ENCODE results near the gene HSPA12A.

Gene HSPA12A

DNA sequence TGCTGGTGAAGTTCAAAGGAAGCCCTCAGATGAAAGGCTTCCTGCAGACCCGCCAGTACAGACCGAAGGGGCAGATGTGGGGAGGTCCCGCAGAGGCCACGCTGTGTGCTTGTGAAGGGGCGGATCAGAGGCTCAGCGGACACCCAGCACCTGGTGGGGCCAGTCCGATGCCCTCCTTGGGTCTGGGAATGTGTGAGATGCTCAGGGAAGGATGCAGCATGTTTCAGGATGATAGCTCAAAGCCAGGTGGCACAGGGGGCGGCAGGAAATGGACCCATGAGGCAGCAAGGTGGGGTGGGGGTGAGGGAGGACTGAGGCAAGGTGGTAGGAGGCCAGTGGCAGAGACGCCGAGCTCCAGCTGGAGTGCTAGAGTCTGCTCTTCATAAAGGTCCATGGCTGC lies 27.9 kb upstream of the HSPA12A start:
- no peak for DNase-seq (ENCODE audit: low read depth)

DNA sequence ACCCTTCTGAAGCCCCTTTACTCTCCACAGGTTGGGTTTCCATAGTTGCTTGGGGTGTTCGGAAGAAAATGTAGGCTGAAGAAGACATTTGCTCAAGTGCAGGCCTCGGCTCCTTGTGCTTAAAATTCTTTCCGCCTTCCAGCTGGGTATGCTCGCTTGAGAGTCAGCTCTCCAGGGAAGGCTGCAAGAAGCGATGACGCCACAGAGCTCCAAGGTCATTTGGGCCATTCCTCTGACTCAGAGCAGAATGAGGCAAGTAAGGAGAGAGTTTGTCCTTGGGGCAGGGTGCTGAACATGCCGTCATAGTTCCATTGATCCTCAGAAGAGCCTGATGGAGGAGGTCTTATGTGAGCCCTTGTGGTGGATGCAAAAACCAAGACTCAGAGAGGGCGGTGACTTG lies 27.4 kb upstream of the HSPA12A start:
- peak; percentile 89 for DNase-seq (ENCODE audit: low read depth)

DNA sequence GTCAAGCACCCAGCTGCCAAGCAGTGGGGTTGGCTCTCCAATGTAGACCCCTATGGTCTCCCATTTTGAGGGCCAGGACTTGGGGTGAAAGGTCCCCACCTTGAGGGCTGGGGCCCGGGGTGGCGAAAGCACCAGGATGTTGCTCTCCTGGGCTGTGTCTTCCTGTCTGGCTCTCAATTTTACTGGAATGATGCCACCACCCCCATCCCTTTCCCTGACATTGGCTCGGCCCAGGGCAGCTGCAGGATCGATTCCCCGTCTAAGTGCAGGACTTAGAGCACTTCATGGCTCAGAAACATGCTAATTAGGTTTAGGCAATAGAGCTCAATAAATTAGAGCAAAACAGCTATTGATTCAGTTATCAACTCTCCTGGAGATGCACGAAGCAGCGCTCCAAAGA lies 27.0 kb upstream of the HSPA12A start:
- DNase-seq (ENCODE audit: low read depth), result no peak

DNA sequence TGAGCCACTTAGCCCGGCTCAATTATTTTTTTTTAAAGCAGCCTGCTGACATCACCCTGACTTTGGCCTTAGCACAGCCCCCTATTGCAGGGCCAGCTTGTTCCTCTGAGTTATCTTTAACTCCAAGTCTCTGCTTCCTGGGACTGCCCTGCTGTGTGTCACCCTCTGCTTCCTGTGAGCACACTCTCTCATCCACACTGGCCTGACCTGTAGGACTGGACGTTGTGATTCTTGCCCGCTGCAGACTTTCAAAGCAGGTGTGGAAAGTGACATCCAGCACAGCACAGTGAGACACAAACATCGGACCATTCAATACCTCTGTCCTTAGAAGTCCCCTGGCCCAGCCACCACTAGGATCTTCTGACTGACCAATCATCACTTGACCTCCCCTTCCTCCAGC lies 26.4 kb upstream of the HSPA12A start:
- no peak for DNase-seq (ENCODE audit: low read depth)

DNA sequence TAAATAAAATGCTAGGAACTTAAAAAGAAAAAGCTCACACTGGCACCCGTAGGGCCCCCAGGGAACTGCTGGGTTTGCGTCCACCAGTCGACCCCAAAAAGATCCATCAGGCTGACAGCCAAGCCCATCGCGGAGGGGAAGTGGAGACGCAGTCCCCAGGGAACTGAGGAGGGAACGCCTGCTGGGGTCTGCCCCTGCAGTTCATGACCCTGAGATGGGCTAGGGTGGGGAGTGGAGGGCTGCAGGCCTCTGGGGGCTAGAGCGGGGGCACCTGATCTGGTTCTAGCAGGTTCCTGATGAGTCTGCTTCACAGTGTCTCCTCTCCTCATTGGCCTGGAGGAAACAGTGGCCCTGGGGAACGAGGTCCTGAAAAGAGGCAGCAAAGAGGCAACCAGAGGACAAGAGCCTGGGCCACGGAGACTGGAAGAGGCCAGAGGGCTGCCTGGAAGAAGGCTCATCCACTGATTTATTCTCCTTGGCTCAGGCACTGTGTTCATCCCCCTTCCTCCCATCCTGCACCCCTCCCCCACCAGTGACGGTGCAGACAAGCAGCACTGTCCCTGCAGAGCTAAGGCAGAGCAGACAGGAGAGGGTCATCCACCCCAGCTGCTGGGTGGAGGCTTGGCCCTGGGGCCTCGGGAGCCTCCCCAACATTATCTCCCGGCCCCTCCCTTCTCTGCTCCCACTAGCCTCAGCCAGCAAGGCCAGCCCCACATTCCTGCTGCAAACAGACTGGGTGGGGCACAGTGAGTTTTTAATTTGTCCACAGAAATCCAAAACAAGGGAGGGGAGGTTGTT lies 24.7 kb upstream of the HSPA12A start:
- DNase-seq (ENCODE audit: low read depth), result peak; percentile 26

DNA sequence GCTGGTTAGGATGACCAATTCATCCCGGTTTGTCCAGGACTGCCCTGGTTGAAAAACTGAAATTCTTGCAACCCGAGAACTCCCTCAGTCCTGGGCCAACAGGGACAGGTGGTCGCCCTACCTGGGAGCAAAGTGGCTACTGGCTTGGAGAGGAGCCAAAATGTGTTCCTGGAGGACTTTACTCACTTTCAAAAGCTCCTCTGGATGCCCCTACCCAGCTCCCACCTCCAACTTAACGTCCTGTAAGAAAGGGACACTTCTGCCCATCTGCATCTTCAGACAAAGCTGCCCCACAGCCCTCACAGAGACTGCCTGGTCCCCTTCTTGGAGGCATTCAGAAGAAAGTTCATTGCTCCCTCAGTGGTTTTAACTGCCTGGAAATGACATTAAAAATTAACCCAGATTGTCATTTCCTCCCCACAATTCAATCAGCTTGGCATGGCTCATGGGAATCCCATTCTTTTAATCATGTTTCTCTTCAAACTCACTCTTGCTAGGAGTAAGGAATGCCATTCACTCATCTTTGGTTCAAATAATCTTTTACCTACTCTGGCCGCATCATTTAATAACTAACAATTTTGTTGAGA lies 24.0 kb upstream of the HSPA12A start:
- no peak for DNase-seq (ENCODE audit: low read depth)

DNA sequence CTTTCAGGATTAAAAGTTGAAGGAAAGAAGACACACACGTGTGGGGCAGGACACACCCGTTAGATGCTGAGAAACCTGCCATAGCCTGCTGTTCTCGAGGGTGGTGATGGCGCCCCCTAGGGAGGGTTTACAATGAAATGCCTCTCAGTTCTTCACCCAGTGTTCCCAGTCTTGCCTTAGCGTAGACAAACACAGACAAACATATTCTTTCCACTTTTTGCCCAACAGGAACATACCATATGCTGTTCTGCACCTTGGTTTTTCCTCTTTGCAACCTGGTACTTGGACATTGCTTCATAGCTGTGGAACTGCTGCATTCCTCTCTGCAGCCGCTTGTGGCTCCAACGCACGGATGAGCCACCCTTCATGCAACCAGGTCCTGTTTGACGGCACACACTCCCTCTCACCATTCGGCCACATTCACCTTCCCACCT lies 23.3 kb upstream of the HSPA12A start:
- no peak for DNase-seq (ENCODE audit: low read depth)

DNA sequence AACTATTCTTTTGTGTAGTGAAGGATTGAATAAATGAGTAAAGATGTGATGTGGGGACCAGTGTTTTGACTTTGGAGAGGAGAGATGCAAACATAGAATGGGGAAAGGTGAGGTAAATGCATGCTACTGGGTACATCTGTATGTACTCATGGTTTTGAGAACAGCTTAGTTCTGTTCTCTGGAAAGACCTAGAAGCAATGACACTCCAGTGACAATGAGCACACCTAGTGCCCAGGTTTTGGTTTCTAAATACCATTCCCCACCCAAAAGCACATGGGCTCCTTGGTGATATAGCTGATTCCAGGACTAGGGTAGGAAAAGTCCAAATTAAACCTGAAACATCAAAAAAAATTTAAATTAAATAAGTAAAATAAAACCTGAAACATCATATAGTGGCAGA lies 22.6 kb upstream of the HSPA12A start:
- no peak for DNase-seq (ENCODE audit: low read depth)

DNA sequence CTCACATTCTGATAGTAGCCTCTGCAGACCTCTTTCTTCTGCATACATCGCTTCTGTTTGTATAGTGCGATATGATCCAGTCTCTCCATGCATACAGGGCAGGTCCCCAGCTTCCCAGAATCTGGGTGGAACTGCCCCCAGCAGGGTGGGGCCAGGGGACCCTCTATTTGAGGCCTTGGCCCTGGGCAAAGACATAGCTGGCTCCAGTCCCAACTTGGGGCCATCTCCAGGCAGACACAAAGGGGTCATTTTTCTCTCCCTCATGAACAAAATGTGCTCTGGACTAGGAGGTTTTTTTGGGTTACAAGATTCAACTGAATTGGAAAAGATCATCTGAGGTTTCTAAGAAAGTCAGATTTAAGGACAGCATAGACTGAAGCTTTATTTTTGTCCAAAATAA lies 21.1 kb upstream of the HSPA12A start:
- no peak for DNase-seq (ENCODE audit: low read depth)

DNA sequence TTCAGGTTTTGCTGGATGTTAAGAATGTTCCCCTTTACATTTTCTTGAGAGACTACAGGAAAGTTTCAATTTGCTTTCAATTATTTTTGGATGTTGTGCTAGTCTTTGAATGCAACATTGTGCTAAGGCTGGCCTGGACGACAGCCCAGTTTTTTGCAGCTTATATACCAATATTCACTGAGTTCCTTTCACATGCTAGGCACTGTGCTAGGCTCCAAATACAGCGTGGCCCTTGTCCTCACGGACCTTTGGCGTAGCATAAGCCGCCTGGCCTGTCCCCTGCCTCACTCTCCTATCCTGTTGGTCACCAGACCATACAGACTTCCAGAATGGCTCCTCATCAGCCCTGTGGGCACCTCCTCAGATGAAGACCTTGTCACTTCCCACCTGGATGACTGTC lies 19.5 kb upstream of the HSPA12A start:
- no peak for DNase-seq (ENCODE audit: low read depth)

DNA sequence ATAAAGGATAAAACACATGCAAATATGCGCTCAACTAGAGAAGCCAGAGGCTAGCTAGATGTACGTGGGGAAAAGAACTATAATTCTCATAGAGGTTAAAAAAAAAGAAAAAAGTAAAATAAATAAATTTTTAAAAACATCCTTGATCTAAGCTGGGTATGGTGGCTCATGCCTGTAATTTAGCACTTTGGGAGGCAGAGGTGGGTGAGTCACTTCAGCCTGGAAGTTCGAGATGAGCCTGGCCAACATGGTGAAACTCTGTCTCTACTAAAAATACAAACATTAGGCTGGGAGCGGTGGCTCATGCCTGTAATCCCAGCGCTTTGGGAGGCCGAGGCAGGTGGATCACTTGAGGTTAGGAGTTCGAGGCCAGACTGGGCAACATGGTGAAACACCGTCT lies 18.6 kb upstream of the HSPA12A start:
- no peak for DNase-seq (ENCODE audit: low read depth)

DNA sequence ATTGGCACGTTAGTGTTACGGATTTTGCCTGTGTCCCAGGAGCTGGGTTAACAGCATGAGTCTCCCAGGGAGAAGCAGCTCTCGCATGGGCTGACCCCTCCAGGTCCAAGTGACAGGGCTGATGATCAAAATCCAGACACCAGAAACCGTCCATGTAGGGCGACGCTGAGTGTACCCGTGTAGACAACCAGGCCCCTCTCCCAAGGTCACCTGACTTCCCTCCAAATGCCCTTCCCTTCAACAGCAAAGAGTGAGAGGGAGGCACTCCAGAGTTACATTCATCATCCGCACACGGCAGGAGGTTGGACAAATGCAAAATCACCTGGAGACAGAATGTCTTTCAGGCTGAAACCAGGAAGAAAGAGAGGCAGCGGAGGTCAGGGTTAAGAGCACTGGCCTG lies 14.9 kb upstream of the HSPA12A start:
- no peak for DNase-seq (ENCODE audit: low read depth)

DNA sequence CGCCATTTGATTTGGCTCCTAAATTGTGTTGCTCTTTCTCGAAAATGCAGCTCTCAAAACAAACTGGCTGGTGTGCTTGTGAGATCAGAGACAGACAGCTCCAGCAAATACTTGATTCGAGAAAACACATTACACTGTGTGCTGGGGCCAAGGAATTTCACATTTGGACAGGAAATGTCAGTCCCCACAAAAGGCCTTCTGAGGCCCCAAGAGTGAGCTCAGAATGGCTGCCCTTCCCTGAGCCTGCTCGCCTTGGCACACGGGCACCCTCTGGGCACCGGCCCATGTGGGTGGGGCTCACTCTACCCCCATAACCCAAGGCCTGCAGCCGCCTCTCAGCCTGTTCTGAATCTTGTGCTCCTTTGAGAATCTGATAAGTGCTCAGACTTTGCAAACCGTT lies 13.9 kb upstream of the HSPA12A start:
- no peak for DNase-seq (ENCODE audit: low read depth)

DNA sequence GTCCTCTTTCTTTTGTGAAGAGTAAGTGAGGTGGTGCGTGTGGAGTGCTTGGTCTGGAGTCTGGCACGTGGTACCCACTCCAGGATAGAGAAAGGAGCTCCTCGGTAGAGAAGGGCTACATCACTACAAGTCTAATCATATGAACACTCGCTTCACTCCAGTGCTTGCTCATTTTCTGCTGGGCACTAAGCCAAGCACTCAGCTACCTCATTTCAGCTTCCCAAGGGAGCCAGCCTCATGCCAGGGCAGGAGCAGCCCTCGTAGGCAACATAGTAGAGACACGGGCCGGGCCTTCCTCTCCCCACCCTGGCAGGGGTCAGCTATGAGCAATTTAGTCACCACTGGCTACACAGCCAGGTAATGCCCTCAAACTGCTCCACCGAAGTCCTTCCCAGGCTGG lies 11.4 kb upstream of the HSPA12A start:
- peak; percentile 35 for DNase-seq (ENCODE audit: low read depth)

DNA sequence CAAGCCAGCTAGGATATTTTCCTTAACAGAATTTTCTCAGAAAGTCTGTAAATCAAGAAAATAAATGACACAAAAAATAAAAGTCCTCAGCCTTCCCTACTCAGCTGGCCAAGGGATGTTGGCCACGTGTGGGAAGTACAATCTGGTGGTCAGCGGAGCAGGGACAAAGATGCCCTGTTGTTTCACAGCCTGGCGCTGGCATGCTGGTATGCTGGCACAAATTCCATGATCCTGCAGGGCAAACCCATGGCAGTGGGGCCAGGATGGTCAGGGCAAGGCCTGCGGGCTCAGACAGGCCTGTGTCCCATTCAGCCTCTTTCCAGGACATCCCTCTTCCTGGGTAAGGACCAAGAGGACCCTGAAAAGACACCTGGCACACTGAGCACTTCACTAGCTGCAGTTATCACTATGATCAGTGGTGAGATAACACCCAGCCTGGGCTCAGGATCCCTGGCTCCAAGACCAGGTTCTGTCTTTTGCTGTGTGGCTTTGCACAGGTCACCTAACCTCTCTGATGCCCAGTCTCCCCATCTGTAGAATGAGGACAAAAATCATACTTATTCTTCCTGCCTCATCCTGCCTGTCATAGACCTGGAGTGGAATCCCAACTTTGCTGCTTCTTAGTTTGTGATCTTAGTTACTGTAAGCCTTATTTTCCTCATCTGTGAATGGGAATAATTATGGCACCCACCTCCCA lies 10.8 kb upstream of the HSPA12A start:
- DNase-seq (ENCODE audit: low read depth), result no peak

DNA sequence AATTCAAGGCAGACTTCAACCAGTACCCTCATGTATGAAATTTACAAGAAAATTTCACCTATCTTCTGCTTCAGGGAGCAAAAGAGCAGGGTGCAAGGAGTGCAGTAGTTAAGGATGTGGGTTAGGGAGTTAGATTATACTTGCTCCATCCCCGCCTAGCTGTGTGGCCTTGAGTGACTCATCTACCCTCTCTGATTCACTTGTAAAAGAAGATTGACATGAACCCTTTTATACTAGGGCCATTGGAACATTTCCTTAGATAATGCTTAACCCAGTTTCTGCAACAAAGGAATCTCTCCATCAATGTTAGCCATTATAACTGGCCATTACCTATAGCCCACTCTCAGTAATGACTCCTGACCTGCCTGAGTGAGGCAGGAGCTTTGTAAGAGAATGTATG lies 10.2 kb upstream of the HSPA12A start:
- peak; percentile 66 for DNase-seq (ENCODE audit: low read depth)

DNA sequence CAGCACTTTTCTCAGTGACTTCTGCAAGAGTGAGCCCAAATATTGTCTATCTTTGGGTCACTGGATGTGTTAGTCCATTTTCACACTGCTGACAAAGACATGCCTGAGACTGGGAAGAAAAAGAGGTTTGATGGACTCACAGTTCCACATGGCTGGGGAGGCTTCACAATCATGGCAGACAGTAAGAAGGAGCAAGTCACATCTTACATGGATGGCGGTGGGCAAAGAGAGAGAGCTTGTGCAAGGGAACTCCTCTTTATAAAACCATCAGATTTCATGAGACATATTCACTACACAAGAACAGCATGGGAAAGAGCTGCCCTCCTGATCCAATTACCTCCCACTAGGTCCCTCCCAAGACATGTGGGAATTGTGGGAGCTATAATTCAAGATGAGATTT lies 6.1 kb upstream of the HSPA12A start:
- DNase-seq (ENCODE audit: low read depth), result no peak

DNA sequence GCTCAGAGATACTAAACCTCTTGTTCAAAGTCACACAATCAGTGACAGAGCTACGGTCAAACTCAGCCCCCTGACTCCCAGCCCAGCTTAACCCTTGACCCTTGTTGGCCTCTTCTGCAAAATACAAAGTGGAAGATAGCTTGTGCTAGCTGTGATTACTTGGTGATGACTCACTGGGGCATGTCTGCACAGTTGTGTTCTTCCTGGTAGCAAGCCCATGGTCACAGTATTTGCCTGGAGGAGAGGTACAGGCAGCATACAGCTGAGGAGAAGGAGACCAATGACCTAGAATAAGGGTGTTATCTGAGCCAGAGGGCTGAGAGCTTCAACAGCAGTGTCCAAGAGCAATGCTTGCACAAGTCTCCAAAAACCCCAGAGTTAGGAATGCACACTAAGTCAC lies 5.7 kb upstream of the HSPA12A start:
- peak; percentile 67 for DNase-seq (ENCODE audit: low read depth)

DNA sequence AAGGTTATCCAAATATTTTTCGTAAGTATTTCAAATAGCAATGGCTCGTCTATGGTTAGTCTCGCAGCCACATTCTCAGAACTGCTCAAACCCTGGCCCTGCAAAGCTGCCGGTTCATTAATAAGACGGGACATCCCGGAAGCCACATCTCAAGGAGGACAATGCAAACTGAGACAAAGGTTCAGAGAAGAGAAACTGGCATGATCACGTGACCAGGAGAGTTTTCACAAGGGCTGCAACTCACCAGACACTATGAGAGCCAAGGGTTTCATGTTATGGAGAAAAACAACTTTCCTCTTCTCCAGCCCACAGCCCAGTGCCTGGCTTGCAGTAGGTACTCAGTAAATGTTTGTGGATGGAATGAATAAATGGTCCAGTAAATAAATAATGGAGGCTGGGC lies 5.0 kb upstream of the HSPA12A start:
- DNase-seq (ENCODE audit: low read depth), result no peak

DNA sequence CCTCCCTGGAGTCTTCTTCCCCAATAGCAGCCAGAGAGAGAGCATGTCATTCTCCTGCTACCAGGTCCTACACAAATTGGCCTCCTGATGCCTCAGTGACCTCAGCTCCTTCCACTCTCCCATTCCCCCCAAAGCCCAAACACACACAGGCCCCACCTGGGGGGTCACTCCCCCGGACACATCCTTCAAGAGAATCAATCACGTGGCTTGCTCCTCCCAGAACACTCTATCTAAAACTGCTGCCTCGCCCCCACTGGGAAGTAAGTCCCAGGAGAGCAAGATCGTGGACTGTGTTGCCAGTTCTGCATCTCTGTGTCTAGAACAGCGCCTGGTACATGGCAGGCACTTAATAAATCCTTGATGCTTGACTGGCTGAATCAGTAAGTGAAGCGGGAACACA lies 2.5 kb upstream of the HSPA12A start:
- no peak for DNase-seq (ENCODE audit: low read depth)

DNA sequence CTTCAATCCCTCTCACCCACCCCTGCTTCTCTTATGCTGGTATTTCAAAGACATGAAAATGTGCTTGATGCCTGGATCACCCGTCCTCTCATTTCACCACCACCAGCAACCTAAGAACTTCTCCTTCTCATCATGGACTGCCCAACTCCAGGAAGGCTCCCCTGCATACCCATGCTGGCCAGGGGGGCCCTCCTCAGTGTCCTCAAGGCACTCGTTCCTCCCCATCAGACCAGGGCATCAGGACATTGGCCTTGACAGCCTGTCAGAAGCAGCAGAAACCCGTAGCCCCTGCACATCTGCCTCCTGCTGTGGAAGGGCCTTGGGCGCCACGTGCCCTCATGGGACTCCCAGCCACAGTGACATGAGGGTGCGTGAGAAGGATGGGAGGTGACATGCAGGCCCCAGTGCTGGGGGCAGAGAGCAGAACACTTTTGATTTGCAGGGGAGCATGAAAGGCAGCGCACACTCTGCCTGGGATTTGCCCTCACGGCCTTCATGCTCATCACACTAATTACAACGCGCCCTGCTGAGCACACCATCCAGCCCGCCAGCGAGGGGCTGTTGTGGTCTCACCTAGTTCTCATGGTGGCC lies 1.9 kb upstream of the HSPA12A start:
- no peak for DNase-seq (ENCODE audit: low read depth)

DNA sequence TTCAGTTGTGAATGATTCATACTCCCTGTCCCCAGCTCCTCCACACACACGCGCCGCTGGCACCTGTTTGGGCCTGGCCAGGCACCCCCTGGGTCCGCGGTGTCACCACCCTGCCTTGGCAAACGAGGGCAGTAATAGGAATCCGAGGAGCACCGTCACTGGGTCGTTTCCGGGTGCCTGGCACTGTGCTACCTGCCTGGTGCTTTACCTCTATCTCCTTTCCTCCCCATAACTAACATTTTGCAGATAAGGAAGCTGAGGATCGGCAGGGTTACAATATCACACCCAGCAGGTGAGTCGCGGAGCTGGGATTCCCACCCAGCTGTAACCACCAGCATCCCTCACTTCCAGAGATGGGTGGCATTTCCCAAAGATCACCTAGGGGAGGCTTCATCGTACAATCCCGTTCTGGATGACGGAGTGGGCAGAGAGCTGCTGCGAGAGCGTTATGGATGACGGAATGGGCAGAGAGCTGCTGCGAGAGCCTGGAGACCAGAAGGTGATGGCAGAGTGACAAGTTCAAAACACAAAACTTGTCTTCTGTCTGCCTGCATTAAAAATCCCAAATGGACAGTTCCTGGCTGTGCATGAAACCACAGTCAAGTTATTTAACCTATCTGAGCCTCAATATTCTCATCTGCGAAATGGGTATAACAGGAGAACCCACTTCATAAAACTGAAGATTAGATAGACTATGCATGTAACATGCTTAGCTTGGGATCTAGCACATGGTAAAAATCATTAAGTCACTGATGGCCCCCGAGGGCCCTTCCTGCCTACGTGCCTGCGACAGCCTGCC lies 1.1 kb upstream of the HSPA12A start:
- DNase-seq (ENCODE audit: low read depth), result no peak
